ENCODE data around the gene RNH1. TPM values are rescaled to one million over a fixed set of nuclear protein-coding genes. Genes with fewer than 3 reads are reported as not detected.
A peak's percentile ranks its signal among the peaks of the same experiment; 100 is the strongest.

RNH1 gene
- total RNA-seq, 1 experiment from 2014 or later, result 345 TPM

DNA sequence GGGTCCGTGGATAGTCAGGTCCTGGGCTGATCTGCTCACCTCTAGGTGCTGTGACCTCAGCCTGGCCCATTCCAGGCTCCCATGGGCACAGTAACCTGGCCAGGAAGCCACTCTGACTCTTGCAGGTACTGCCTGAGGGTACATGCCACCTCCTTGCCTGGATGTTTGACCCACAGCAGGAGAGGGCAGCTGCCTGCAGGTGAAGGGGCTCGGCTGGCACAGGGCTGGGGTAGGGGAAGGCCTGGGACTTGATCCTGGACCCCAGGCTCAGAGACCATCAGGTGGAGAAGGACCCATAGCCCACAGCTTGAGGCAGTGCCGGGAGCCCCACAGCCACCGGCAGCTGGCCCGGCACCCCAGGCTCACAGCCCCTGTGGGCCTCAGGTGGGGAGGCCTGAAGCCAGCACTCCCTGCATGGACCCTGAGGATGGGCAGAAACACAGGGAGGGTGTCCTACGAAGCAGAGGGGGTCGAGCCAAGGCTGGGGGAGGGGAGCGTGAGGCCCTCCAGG is 33.0 kb upstream of the RNH1 start:
- no peak overlapping the region for H3K4me3 ChIP-seq (ENCODE audit: low read depth in 2 of 2, low read length in 2 of 2)
- no peak for TF ChIP-seq POLR2AphosphoS5 (IDR thresholded peaks at IDR 0.05; ENCODE audit: low read depth, low read length)
- TF ChIP-seq, protein P1, sequence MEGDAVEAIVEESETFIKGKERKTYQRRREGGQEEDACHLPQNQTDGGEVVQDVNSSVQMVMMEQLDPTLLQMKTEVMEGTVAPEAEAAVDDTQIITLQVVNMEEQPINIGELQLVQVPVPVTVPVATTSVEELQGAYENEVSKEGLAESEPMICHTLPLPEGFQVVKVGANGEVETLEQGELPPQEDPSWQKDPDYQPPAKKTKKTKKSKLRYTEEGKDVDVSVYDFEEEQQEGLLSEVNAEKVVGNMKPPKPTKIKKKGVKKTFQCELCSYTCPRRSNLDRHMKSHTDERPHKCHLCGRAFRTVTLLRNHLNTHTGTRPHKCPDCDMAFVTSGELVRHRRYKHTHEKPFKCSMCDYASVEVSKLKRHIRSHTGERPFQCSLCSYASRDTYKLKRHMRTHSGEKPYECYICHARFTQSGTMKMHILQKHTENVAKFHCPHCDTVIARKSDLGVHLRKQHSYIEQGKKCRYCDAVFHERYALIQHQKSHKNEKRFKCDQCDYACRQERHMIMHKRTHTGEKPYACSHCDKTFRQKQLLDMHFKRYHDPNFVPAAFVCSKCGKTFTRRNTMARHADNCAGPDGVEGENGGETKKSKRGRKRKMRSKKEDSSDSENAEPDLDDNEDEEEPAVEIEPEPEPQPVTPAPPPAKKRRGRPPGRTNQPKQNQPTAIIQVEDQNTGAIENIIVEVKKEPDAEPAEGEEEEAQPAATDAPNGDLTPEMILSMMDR (IDR thresholded peaks at IDR 0.05), result no peak
- no peak for TF ChIP-seq TCF7L2 (IDR thresholded peaks at IDR 0.05; ENCODE audit: low read depth, low read length)
- no peak for TF ChIP-seq SIN3A (IDR thresholded peaks at IDR 0.05; ENCODE audit: borderline replicate concordance, insufficient read depth, low read depth, low read length)
- TF ChIP-seq, protein P2, sequence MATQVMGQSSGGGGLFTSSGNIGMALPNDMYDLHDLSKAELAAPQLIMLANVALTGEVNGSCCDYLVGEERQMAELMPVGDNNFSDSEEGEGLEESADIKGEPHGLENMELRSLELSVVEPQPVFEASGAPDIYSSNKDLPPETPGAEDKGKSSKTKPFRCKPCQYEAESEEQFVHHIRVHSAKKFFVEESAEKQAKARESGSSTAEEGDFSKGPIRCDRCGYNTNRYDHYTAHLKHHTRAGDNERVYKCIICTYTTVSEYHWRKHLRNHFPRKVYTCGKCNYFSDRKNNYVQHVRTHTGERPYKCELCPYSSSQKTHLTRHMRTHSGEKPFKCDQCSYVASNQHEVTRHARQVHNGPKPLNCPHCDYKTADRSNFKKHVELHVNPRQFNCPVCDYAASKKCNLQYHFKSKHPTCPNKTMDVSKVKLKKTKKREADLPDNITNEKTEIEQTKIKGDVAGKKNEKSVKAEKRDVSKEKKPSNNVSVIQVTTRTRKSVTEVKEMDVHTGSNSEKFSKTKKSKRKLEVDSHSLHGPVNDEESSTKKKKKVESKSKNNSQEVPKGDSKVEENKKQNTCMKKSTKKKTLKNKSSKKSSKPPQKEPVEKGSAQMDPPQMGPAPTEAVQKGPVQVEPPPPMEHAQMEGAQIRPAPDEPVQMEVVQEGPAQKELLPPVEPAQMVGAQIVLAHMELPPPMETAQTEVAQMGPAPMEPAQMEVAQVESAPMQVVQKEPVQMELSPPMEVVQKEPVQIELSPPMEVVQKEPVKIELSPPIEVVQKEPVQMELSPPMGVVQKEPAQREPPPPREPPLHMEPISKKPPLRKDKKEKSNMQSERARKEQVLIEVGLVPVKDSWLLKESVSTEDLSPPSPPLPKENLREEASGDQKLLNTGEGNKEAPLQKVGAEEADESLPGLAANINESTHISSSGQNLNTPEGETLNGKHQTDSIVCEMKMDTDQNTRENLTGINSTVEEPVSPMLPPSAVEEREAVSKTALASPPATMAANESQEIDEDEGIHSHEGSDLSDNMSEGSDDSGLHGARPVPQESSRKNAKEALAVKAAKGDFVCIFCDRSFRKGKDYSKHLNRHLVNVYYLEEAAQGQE (IDR thresholded peaks at IDR 0.05; ENCODE audit: insufficient read depth in 1 of 2, low read depth in 2 of 2, low read length in 1 of 2), result no peak
- DNase-seq (ENCODE audit: low read depth, low spot score), result no peak
- ATAC-seq, result no peak
- ChIA-PET CTCF (interaction anchor here (0.6 kb wide), 1 partner anchor 11 kb away, joined by 3 read pairs; no protein-coding TSS in a partner anchor), POLR2A (no interaction called here)
- intact Hi-C loops (cut with micrococcal nuclease; ENCODE audit: unreplicated experiment), result no loop called here
- peaks cover 20% of the 10 kb centered on the region for H3K4me1 ChIP-seq (ENCODE audit: control insufficient read depth, insufficient read depth, low read length)
- no peaks in the 10 kb centered on the region for H3K36me3 ChIP-seq (ENCODE audit: control insufficient read depth, insufficient read depth, low read length)
- H3K27ac ChIP-seq (ENCODE audit: low read length), result no peak overlapping the region
- no TSS peak for BruUV-seq (replicated peaks)
- no peaks in the 10 kb centered on the region for H3K9me3 ChIP-seq (ENCODE audit: control insufficient read depth, insufficient read depth, low read depth, low read length)
- in situ Hi-C loops (cut with HindIII; ENCODE audit: low pct_unique_long_range_greater_than_20kb, low sequenced_read_pairs), result no loop called here
- H3K27me3 ChIP-seq (ENCODE audit: control insufficient read depth, insufficient read depth, low read length), result no peaks in the 10 kb centered on the region

DNA sequence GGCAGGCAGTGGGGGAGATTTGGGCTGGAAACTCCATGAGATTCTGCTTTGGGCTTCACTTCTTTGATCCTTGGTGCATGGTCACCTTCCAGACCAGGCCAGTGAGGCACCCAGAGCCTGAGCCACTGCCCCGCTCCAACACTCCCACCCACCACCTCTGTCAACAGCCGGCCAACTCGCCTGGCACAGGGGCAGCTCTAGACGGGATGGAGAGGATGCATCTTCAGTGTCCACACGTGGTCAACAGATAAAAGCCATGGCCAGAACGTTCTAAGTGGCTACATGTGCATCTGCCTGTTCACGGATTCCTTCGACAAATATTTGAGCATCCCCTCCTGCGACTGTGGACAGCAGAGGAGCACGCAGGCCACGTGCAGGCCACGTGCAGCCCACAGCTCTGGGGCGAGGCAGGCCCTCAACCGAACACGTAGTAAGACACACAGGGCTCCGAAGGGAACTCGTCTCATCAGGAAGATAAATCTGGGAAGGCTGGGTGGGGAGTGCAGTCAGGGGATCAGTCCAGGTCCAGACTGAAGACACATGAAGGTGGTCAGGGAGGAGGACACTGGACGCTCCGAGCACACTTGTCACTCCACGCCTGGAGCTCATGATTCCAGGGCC is 31.5 kb upstream of the RNH1 start:
- in situ Hi-C loops (cut with HindIII; ENCODE audit: low pct_unique_long_range_greater_than_20kb, low sequenced_read_pairs), result no loop called here
- ATAC-seq, result no peak
- no peak for TF ChIP-seq POLR2AphosphoS5 (IDR thresholded peaks at IDR 0.05; ENCODE audit: low read depth, low read length)
- TF ChIP-seq SIN3A (IDR thresholded peaks at IDR 0.05; ENCODE audit: borderline replicate concordance, insufficient read depth, low read depth, low read length), result no peak
- no peak for DNase-seq (ENCODE audit: low read depth, low spot score)
- intact Hi-C loops (cut with micrococcal nuclease; ENCODE audit: unreplicated experiment), result no loop called here
- no peak overlapping the region for H3K27ac ChIP-seq (ENCODE audit: low read length)
- ChIA-PET POLR2A (no interaction called here), CTCF (no interaction called here)
- TSS peak; percentile 66 for BruUV-seq (replicated peaks)
- H3K4me3 ChIP-seq (ENCODE audit: low read depth in 2 of 2, low read length in 2 of 2), result no peak overlapping the region
- peaks cover 30% of the 10 kb centered on the region for H3K4me1 ChIP-seq (ENCODE audit: control insufficient read depth, insufficient read depth, low read length)
- no peaks in the 10 kb centered on the region; the same call in 1 of the 2 replicates for H3K36me3 ChIP-seq (ENCODE audit: control insufficient read depth, insufficient read depth, low read length)
- H3K27me3 ChIP-seq (ENCODE audit: control insufficient read depth, insufficient read depth, low read length), result no peaks in the 10 kb centered on the region
- H3K9me3 ChIP-seq (ENCODE audit: control insufficient read depth, insufficient read depth, low read depth, low read length), result no peaks in the 10 kb centered on the region

Measured in Panc1 (cell line).